Activated CD4-positive, alpha-beta memory T cell treated with anti-CD3 and anti-CD28 coated beads for 36 hours (primary cell): Measurements from ENCODE around the gene ANKRD6. TPM values are rescaled to one million over a fixed set of nuclear protein-coding genes. Genes with fewer than 3 reads are reported as not detected.

Experiments used
- CTCF ChIA-PET: fragments of 350-600 bp; sonication (Branson Sonifier 250); formaldehyde crosslinking; loops from one replicate; lab custom pipeline; 2021; ENCODE audit warnings: antibody characterized with exemption, inconsistent platforms; lab: Charles Lee
- POLR2A ChIA-PET: fragments of 350-600 bp; sonication (Branson Sonifier 250); formaldehyde crosslinking; loops from one replicate; lab custom pipeline; 2021; ENCODE audit warnings: antibody characterized with exemption; lab: Charles Lee
- DNase-seq: peaks from one replicate; pipeline ENCODE4 v3.0.0-alpha.2; 2020
- H3K27ac Mint-ChIP-seq: one replicate; pipeline ENCODE4 v1.8.0; 2021; ENCODE audit warnings: mixed read lengths
- H3K27me3 Mint-ChIP-seq: one replicate; pipeline ENCODE4 v1.8.0; 2021; ENCODE audit warnings: mixed read lengths
- H3K36me3 Mint-ChIP-seq: one replicate; pipeline ENCODE4 v1.8.0; 2021; ENCODE audit warnings: mixed read lengths
- H3K4me1 Mint-ChIP-seq: one replicate; pipeline ENCODE4 v1.8.0; 2021; ENCODE audit warnings: low read depth, mixed read lengths
- H3K4me3 Mint-ChIP-seq: one replicate; pipeline ENCODE4 v1.8.0; 2021; ENCODE audit warnings: mild to moderate bottlenecking, mixed read lengths
- H3K9me3 Mint-ChIP-seq: one replicate; pipeline ENCODE4 v1.8.0; 2021; ENCODE audit warnings: mixed read lengths
- intact Hi-C: fragments of 100-400 bp; cut with micrococcal nuclease; formaldehyde crosslinking; loops from one replicate; pipeline ENCODE4 v1.15.1; 2023
- total RNA-seq, 2 experiments: library from RNA; stranded (reverse); gene quantifications; one replicate each; pipeline ENCODE4 v1.2.3, GENCODE V29; 2021

The ANKRD6 gene
- total RNA-seq, 2 experiments from 2014 or later = 3.1 to 4.0 TPM

DNA sequence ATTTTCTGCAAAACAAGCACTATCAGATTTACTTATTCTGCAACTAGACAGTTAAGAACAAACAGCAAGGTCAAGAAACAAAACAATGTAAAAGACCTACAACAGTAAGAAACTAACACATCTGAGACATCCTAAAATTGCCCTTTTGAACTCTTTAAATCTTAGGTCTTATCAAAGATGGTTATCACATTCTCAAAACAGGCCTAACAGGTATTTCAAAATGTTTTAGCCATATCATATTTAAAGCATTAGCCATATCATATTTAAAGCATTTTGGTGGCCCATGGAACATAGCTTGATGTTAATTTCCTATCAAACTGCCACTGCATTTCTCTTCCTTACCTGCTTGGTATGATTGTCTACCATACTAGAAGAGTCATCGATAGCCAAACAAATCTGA is 216.7 kb downstream of the ANKRD6 start:
- intact Hi-C loops = no loop called here
- Mint-ChIP-seq H3K9me3 (no peaks in the 10 kb centered on the region), H3K4me1 (peaks cover 3% of the 10 kb centered on the region), H3K4me3 (no peak overlapping the region), H3K27me3 (no peaks in the 10 kb centered on the region), H3K36me3 (peaks cover 52% of the 10 kb centered on the region), H3K27ac (no peak overlapping the region)
- POLR2A ChIA-PET = interaction anchor here (0.6 kb wide), 1 partner anchor 487 kb away, joined by 3 read pairs; no protein-coding TSS in a partner anchor
- CTCF ChIA-PET = no interaction called here
- DNase-seq = no peak

DNA sequence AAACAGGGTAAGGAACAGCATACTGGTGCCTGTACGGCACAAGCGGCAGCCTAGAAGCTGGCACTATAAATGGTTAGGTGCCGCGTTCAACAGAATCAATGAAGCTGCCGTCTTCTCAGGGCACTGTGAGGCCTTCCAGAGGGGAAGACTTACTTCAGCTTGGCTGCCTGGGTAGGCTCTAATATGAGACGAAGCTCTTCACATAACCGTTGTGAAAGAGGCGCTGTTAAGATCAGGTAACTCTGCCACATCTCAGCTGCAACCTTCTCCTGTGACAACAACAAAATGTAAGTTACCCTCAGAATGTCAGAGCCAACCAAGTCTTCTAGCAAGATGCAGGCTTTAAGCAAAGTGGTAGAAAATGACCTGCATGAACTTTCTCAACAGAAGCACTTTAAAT is 217.6 kb downstream of the ANKRD6 start:
- Mint-ChIP-seq H3K36me3 (peaks cover 48% of the 10 kb centered on the region), H3K9me3 (no peaks in the 10 kb centered on the region), H3K27ac (no peak overlapping the region), H3K27me3 (no peaks in the 10 kb centered on the region), H3K4me3 (no peak overlapping the region), H3K4me1 (no peaks in the 10 kb centered on the region)
- DNase-seq = no peak
- intact Hi-C loops = no loop called here
- CTCF ChIA-PET = no interaction called here
- POLR2A ChIA-PET = interaction anchor here (0.5 kb wide), 1 partner anchor 314 kb away, joined by 3 read pairs; no protein-coding TSS in a partner anchor

- Mint-ChIP-seq H3K27ac (no peak overlapping the region), H3K4me1 (no peaks in the 10 kb centered on the region), H3K4me3 (no peak overlapping the region), H3K27me3 (no peaks in the 10 kb centered on the region), H3K9me3 (no peaks in the 10 kb centered on the region), H3K36me3 (peaks cover 53% of the 10 kb centered on the region)
- POLR2A ChIA-PET = no interaction called here
- DNase-seq = no peak
- CTCF ChIA-PET = no interaction called here
- intact Hi-C loops = no loop called here
Observed at GRCh38 chr6:89655122-89655521, 222.2 kb downstream of the ANKRD6 start.

- Mint-ChIP-seq H3K36me3 (peaks cover 49% of the 10 kb centered on the region), H3K27me3 (no peaks in the 10 kb centered on the region), H3K4me3 (no peak overlapping the region), H3K9me3 (no peaks in the 10 kb centered on the region), H3K4me1 (no peaks in the 10 kb centered on the region), H3K27ac (no peak overlapping the region)
- intact Hi-C loops = no loop called here
- CTCF ChIA-PET = no interaction called here
- no peak for DNase-seq
- POLR2A ChIA-PET = interaction anchor here (1.1 kb wide), 1 partner anchor 162 kb away, joined by 3 read pairs; the partner anchor contains the start of gene MDN1
Observed at GRCh38 chr6:89657445-89658158, 224.7 kb downstream of the ANKRD6 start.

- Mint-ChIP-seq H3K4me1 (no peaks in the 10 kb centered on the region), H3K36me3 (peaks cover 51% of the 10 kb centered on the region), H3K9me3 (no peaks in the 10 kb centered on the region), H3K4me3 (no peak overlapping the region), H3K27me3 (no peaks in the 10 kb centered on the region), H3K27ac (no peak overlapping the region)
- ChIA-PET CTCF (interaction anchor here (1.2 kb wide), 1 partner anchor 42 kb away, joined by 3 read pairs; no protein-coding TSS in a partner anchor), POLR2A (no interaction called here)
- intact Hi-C loops = no loop called here
- no peak for DNase-seq
Observed at GRCh38 chr6:89660981-89661380, 228.0 kb downstream of the ANKRD6 start.

DNA sequence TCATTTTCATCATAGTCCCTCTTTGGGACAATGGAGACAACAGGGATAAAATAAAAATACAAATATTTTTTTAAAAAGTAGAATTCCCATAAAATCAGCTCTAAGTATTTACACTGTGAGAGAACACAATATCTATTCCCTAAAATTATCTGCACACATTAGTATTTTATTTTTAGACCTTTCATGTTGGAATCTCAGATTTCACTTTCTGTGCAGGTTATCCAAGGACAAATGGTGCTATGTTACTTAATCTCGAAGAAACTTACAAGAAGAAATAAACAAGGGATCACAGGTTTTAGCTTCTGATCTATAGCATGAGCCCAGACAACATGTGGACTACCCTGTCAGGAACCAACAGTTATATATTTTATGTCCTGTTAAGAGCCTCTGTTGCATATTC is 228.6 kb downstream of the ANKRD6 start:
- Mint-ChIP-seq H3K4me1 (no peaks in the 10 kb centered on the region), H3K36me3 (peaks cover 50% of the 10 kb centered on the region), H3K27me3 (no peaks in the 10 kb centered on the region), H3K27ac (no peak overlapping the region), H3K4me3 (no peak overlapping the region), H3K9me3 (no peaks in the 10 kb centered on the region)
- intact Hi-C loops = no loop called here
- no peak for DNase-seq
- CTCF ChIA-PET = interaction anchor here (1.2 kb wide), 1 partner anchor 41 kb away, joined by 3 read pairs; no protein-coding TSS in a partner anchor
- POLR2A ChIA-PET = no interaction called here

- Mint-ChIP-seq H3K36me3 (peaks cover 47% of the 10 kb centered on the region), H3K4me3 (no peak overlapping the region), H3K4me1 (no peaks in the 10 kb centered on the region), H3K27ac (no peak overlapping the region), H3K9me3 (no peaks in the 10 kb centered on the region), H3K27me3 (no peaks in the 10 kb centered on the region)
- intact Hi-C loops = no loop called here
- no peak for DNase-seq
- ChIA-PET POLR2A (no interaction called here), CTCF (no interaction called here)
Observed at GRCh38 chr6:89662659-89663223, 229.8 kb downstream of the ANKRD6 start.

DNA sequence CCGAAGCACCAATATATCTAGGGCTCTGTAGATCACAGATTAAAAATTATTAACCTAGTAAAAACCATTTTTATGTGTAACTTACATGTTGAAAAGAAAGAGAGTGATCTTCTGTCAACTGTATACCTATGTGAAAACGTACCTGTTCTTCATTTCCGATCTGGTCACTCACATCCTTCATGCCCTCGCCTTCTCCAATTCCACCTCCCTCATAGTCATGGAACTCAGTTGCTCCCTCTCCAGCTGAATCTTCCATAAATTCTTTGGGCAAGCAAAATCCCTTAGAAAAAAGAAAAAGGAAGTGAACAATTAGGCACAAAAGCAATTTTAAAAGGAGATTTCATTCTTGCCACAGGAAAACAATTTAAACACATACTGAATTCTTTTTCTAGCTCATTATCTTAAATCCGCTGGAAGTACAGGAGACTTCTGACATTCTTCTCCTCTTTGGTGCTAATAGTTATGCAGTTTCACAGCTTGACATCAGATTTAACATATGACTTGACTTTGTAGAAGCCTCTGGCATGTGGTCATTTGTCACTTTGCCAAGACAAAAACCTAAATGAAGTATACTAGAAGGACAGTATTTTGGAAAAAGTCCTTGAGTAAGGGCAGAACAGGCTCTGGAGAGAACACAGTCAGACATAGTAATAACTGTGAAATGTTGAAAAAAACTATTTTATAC is 235.1 kb downstream of the ANKRD6 start:
- CTCF ChIA-PET = no interaction called here
- no peaks in the 10 kb centered on the region for H3K9me3 Mint-ChIP-seq
- H3K27me3 Mint-ChIP-seq = no peaks in the 10 kb centered on the region
- no peak for DNase-seq
- POLR2A ChIA-PET = no interaction called here
- H3K27ac Mint-ChIP-seq = no peak overlapping the region
- H3K36me3 Mint-ChIP-seq = peaks cover 46% of the 10 kb centered on the region
- H3K4me3 Mint-ChIP-seq = no peak overlapping the region
- no peaks in the 10 kb centered on the region for H3K4me1 Mint-ChIP-seq
- intact Hi-C loops = no loop called here

DNA sequence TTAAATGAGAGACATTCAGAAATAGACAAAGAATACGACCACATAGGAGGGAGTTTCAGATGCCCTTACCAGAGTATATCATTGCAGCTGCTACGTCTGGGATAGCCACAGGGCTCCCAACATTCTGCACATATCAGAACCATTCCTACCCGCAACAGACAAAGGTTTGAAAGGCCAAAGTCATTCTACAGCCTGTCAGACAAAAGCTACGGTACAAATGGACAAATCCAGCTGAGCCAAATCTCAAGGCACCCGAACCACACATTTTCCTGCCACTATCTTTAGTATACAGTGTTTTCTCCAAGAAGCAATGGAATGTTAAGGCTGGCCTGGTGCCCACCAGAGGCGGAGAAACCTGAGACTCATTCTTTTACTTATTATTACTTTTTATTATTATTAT is 236.1 kb downstream of the ANKRD6 start:
- intact Hi-C loops = no loop called here
- H3K4me3 Mint-ChIP-seq = no peak overlapping the region
- DNase-seq = no peak
- no peaks in the 10 kb centered on the region for H3K4me1 Mint-ChIP-seq
- CTCF ChIA-PET = interaction anchor here (0.6 kb wide), 1 partner anchor 649 kb away, joined by 3 read pairs; no protein-coding TSS in a partner anchor
- no peaks in the 10 kb centered on the region for H3K27me3 Mint-ChIP-seq
- POLR2A ChIA-PET = no interaction called here
- no peak overlapping the region for H3K27ac Mint-ChIP-seq
- H3K9me3 Mint-ChIP-seq = no peaks in the 10 kb centered on the region
- peaks cover 41% of the 10 kb centered on the region for H3K36me3 Mint-ChIP-seq

- no peak for DNase-seq
- no peaks in the 10 kb centered on the region for H3K4me1 Mint-ChIP-seq
- H3K36me3 Mint-ChIP-seq = peaks cover 49% of the 10 kb centered on the region
- intact Hi-C loops = no loop called here
- ChIA-PET POLR2A (no interaction called here), CTCF (no interaction called here)
- no peak overlapping the region for H3K4me3 Mint-ChIP-seq
- no peak overlapping the region for H3K27ac Mint-ChIP-seq
- H3K27me3 Mint-ChIP-seq = no peaks in the 10 kb centered on the region
- H3K9me3 Mint-ChIP-seq = no peaks in the 10 kb centered on the region
Observed at GRCh38 chr6:89670935-89671565, 238.1 kb downstream of the ANKRD6 start.

GRCh38 chr6:89675949-89676748 is 243.2 kb downstream of the ANKRD6 start:
- H3K27ac Mint-ChIP-seq = no peak overlapping the region
- no peaks in the 10 kb centered on the region for H3K4me1 Mint-ChIP-seq
- no peaks in the 10 kb centered on the region for H3K9me3 Mint-ChIP-seq
- ChIA-PET CTCF (no interaction called here), POLR2A (no interaction called here)
- no peak overlapping the region for H3K4me3 Mint-ChIP-seq
- intact Hi-C loops = no loop called here
- peaks cover 52% of the 10 kb centered on the region for H3K36me3 Mint-ChIP-seq
- no peaks in the 10 kb centered on the region for H3K27me3 Mint-ChIP-seq
- no peak for DNase-seq
